M059J (cell line): ENCODE measurements around the gene C14orf93. TPM values are rescaled to one million over a fixed set of nuclear protein-coding genes. Genes with fewer than 3 reads are reported as not detected.

Experiments
- DNase-seq: peaks from one replicate; pipeline ENCODE4 v3.0.0-alpha.2; 2012; ENCODE audit warnings: low read depth
- total RNA-seq: library from RNA; depleted of rRNA; stranded (reverse); fragments of >200 nt; shearing (Covaris generic); gene quantifications from 2 replicates; pipeline ENCODE4 v1.2.3, GENCODE V29; 2014

C14orf93 gene
- total RNA-seq, 1 experiment from 2014 or later = 9.7 TPM

DNA sequence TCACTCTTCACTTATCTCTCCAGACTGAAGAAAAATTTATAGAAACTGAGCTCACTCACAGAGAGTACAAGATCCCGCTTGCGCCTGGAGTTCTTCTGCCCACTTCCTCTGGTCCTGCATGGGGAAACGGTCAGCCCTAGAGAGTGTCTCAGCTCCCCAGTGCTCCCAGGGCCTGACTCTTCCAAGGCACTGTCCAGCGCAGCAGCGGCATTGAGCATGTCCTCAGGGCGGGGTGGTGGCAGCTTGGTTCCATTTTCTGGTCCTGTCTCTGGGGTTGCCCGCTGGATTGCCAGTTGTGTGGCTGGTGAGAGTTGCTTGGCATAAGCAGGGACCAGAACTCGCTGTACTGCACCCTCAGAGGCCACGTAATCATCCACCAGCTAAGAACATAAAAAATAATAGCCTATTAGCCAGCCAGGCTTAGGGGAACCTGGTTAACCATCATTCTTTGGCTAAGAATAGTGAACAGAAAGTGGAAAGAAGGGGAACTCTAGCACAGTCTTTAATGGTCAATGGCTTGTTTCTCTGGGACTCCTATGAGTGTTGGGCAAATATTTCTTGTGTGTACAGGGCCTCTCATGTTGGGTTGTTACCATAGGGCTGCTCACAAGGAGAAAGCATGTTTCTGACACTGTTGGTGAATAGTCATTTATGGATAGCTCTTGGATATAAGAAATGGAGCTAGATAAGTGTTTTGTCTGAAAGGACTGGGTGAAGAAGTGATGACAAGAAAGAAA, 13.9 kb downstream of the C14orf93 start:
- no peak for DNase-seq

DNA sequence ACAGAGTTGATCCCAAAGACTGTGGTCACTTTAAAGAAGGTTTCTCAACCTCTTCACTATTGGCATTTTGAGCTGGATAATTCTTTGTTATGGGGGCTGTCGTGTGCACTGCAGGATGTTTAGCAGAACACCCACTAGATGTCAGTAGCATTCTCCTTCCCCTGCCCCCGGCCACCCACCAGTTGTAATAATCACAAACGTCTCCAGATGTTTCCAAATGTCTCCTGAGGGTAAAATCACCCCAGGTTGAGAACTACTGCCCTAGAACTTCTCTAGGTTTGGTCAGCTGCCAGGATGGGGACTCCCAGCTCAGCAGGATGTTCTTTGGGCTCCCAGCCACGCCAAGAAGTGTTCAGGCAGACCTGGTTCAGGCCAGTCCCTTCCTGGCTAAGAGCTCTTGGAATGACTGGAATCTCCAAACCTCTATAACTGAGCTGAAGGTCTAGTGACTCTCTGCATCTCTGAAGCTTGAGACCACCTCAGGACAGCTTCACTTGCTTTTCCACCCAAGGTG, 15.1 kb downstream of the C14orf93 start:
- DNase-seq = peak; percentile 70

DNA sequence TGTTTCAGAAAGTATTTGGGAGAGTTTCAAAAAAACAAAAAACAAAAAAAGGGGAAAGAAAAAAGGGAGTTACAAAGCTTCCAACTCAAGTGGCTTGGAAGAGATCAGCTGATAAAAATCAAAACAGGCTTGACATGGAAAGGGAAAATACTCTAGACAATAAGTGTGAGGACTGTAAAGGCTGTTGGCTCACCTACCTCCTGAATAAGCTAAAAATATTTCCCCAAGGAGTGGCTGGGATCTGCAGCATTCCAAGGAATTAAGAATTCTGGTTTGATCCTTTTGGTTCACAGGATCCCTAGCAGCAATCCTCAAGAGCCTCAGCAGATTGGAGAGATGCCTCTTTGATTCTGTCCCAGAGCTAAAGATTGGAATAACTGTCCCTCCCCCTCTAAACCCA, 16.4 kb downstream of the C14orf93 start:
- no peak for DNase-seq

DNA sequence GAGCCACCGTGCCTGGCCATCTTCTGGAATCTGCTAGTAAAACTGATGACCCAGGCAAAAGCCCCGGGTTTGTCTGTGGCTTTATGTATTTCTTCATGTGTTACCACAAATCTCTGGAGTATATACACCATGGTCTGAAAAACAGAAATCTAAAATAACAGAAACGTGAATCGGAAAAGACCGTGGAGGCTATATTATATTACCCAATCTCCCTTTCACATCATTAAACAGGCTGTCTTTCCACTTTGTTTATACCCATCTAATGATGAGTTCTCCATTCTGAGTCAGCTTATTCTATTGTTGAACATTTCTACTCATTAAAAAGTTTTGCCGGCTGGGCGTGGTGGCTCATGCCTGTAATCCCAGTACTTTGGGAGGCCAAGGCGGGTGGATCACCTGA, 18.1 kb downstream of the C14orf93 start:
- no peak for DNase-seq

DNA sequence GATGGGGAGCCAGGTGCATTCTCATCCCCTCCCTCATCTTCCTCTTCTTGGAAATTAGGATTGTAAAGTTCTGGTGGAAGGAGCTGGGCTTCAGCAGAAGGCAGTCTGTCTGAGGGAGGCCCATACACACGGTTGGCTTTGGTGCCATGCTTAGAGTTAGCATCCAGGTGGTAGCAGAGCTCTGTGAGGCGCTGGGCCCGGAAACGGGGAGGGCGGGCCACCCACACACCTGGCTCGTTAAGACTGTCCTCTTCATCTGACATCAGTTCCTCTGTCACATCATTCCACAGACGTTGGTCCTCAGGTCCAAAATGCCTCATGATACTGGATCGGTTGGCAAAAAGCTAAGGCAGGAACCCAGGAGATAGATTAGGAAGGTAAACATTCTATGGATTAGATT, 22.7 kb downstream of the C14orf93 start:
- DNase-seq = no peak

DNA sequence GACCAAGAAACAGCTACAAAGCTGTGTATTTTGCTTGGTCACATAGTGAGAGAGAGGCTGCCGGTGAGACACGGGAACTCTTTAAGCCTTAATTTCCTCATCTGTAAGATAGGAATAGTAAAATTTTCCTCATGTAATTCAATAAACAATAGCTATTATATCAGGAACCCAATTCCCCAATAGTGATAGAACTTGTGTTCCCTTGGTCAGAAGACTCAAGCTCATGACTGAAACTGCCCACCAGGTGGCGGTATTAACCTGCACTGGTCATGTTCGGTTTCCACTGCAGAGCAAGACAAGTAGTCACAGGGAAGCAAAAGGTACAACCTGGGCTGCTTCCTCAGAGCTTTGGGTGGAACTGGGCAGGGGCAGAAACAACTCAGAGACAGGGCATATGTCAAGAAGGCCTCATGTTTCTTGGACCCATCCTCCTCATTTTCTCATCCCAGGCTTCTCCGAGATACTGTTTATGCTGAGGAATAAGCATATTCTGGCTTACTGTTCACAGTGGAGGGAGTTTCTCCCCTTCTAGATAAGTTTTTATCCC, 23.4 kb downstream of the C14orf93 start:
- peak; percentile 79 for DNase-seq

DNA sequence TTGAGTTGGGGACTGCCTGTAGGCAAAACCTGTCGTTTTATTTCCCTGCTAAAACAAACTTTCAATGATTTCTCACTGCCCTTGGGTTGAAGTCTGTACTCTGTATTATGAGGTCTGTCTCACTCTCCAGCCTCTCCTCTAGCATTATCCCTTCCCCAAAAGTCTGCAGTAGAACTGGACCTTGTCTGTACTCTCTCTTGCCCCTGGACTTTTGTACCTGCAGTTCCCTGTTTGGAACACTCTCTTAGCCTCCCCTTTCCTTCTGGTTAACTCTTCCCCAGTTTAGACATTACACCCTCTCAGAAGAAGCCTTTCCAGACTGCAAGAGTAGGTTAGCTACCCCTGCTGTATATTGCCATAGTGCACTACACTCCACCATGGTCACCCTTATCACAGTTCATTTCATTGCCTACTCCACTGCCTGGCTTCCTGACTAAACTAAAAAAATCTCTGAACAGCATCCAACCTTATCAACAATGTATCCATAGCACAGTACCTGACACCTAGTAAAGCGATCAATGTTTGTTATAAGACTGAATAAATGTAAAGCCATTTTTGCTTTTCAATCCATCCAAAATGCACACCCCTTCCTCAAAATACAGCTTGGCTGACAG, 23.9 kb downstream of the C14orf93 start:
- DNase-seq = no peak

DNA sequence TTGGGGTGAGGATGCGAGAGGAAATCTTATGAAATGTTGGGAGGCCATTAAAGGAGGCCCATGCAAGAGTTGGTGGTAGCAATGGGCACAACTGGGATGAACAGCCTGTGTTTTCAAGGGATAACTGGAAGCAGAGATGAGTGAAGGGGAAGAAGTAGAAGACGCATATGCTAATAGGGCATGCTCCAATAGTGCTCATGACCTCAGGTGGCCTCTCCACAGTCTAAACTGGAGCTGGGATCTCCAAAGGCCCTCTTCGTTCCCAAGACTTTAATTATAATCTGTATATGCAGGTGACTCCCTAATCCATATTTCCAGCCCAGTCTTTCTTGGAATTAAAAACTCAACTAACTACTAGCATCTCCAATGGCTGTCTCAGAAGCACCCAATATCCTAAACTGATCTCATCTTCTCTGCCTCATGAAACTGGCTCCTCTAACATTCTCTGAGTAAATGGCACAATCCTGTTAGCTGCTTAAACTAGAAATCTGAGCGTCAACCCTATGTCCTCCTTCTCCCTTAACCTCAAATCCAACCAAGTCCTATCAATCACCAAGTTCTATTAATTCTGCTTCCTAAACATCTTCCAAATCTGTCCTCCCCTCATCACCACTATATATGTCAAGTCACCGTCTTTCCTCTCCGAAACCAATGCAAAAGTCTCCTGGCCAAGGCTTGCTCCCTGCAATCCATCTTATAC, 24.8 kb downstream of the C14orf93 start:
- DNase-seq = no peak

DNA sequence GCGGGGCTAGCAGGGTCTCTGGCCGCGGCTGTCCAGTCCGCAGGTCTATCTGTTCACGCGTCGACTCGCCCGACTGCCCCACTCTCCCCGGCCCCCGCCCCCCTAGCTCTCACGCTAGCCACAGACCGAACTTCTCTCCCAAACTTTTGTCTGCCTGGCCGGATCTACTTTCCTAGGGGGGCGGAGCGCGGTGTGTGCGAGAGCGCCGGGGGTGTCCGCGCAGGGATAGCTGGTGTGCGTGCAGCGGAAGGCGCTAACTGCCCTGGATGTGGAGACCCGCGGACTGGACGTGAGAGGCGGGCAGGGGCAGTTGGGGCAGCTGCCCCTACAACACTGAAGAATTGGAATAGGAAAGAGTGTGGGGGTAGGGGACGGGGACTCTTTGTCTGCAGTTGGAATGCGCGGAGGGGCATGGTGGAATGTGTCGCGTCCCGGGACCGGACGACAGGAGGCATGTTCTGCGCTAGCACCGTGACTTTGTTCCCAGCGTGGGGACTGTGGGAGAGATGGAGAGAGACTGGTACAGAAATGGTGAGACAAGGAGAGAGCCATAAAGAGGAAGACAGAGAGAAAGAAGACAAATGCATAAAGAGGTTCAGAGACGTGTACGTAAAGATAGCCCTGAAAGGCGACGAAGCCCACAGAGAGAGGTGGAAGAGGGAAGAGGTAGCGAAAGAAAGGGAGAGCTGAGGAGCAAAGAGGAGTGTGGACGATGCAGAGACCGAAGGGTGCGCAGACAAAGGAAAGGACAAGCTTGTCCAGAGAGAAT, 27.3 kb downstream of the C14orf93 start, which contains the start of gene AJUBA:
AJUBA (minus strand) TSS at position 75 of the 769 bp plus-strand sequence. CDS start 285 bp downstream, outside the sequence.
- peak; percentile 92 for DNase-seq

DNA sequence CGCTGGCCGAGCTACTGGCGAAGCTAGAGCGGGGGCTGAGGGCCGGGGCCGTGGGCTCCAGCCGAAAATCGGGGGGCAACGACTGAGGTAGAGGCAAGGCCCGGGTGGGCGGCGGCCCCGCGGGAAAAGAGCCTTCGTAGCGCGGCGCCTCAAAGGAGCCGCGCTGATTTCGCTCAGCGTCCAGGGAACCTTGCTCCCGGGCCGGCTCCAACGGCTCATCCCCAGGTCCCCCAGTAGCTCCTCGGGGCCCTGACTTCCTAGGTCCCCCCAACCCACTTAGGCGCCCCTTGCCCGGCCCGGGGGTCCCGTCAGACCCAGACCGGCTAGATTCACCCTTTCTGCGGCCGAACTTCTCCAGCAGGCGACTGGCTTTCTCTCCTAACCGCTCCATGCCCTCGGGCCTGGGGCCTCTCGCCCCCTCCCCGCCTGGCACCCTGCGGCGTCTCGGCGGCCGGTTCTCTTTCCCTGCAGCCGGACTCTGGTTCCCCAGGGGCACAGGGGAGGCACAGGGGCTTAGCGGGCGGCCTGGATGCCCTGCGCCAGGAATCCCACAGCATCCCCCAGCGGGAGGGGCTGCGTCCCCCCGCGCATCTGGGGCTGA, 28.0 kb downstream of the C14orf93 start:
- no peak for DNase-seq

DNA sequence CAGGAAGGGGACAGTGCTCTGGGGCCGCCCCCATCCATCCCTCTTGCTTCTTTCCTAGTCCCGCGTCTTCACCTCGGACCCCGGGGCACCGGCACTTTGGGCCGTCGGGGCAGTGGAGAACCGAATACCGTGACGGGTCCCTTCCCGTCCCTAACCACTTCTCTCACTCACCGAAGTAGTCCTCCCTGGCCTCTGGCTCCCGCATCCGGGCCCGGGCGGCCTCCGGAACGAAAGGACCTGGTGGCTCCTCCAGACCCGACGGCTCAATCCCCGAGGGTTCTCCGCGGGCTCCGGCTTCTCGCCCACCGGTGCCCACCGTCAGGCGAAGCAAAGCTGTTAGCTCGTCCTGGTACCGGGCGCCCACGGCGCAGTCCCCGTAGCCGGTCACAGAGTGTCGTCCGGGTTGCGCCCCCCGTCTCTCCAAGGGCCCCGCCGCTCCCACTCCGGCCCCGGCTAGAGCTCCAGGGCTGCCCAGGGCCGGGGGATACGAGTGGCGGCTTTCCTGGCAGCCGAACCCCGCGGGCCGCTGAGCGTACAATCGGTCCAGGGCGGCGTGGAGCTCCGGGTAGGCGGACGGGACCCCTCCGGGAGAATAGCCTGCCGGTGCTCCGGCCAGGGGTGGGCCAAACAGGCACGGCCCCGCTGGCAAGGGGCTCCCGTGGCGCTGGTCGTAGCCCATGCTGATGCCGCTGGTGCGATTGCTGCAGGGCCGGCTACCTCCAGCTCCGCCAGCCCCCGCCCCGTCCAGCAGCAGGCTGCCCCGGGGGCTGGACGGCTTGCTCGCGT, 28.7 kb downstream of the C14orf93 start:
- peak; percentile 38 for DNase-seq

DNA sequence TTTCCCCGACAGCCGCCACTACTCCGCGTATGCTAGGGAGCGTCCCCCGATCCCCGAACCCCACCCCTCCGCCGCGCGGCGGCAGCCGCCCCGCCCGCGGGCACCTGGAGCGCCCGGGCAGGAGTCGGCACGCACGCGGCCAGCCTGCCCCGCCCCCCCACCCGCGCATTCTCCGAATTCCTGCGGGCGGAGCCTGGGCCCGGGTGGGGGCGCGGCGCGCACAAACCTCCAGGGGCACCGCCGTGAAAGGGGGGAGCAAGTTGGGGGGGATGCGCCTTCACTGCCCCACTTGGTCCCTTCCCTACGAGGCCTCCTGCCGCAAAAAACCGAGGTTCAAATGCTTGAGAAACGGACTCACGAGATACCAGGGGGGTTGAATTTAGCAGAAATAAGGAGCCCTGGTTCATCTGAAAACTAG, 29.3 kb downstream of the C14orf93 start:
- peak; percentile 64 for DNase-seq

DNA sequence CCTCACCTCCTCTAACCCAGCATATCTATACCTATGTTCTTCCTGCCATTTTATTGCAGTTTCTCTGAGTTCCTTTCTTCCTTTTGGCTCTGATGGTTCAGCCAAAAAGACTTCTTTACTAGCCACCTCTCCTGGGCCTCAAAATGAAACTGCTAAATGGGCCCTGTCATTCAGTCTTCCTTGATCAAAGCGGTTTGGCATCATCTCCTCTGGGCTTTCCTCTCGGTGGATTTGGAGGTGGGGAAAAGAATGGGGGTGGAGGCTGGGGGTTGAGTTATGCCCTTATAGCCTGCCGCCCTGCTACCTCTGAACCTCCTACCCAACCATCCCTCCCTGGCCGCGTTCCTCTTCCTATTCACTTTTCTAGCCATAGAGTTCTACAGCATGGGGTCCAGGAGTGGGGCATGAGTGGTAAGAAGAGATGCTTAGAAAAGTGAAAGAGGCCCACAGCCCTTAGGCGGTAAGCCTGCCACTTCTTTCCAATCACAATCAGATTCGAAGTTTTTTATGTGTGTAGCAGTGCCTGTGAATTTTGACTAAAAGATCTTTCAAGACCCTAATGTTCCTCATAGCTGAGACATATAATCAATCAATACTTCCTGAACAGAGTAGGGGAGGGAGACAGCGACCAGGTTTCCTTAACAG, 30.1 kb downstream of the C14orf93 start:
- peak; percentile 60 for DNase-seq

DNA sequence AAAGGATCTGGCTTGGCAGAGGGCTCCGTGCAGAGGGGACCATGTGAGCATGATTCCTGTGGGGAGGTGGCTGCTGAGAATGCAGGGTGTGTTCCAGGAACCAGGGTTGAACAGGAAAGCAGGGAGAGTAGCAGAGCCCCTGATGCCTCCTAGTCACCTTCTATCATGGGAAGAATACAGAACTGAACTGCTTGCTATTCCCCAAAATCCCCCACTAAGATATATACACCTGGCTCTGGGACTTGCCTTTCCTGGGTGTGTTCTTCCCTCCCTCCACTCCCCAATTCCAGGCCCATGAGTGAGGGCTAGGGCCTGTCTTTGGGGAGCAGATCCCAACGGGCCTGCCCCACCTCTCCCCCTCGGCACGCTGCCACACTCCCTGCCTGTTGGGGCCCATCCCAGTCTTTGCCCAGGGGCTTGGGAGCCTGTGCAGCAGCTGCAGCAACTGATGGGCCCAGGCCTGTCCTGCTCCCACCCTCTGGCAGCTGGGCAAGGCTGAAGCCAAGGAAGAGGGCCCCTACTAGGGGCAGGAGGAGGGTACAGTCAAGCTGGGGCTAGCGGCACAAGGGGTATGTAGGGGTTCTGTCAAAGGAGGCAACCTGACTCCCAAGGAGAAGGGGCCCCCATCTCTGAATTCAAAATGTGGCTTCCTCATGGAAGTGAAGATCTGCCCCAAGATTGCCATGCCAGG, 30.8 kb downstream of the C14orf93 start:
- DNase-seq = peak; percentile 34

DNA sequence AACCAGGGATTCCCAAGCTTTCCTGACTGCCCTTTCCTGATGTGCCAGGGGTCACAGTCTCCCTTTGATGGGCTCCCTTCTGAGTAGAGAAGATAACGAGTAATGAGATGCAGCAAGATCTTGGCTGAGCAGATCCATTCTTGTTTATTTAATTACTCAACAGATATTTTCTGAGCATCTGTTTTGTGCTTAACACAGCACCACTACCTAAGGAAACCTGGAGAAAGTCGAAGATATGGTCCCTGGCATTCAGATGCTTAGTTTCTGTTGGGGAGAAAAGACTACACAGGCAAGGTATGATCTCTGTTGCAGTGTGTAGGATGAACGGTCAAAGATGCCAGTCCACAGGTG, 31.5 kb downstream of the C14orf93 start:
- no peak for DNase-seq

DNA sequence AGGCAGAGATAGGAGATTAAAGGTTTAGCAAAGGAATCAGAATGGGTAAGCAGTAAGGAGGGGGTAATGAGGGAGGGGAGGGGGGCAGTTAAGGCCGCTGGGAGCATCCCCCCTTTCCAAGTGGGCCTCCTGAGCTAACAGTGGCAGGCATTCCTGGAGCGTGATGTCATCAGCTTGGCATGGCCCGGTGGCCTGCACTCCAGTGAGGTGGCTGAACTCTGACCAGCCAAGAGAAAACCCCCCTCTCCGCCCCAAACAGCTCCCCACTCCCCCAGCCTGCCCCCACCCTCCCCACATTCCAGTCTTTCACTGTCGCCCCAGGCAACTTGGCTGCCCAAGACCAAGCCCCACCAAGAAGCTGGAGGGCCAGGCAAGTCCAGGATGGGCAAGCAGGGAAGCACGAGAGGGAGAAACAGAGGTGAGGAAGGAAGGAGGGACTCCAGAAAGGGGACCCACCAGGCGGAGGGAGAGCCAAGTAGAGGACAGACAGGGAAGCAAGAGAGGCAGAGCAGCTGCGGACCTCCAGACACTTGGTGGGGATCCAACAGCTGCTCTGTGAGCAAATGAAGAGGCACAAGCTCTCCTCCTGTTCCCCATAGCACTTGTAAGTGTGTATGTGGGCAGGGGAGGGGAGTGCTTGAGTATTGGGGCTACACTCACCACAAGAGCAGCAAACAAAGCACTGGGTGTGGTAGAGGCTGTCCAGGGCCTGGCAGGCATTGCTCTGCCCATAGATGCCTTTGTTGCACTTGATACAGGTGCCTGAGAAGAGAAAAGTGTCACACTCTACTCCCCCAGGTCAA, 32.1 kb downstream of the C14orf93 start:
- DNase-seq = peak; percentile 93

DNA sequence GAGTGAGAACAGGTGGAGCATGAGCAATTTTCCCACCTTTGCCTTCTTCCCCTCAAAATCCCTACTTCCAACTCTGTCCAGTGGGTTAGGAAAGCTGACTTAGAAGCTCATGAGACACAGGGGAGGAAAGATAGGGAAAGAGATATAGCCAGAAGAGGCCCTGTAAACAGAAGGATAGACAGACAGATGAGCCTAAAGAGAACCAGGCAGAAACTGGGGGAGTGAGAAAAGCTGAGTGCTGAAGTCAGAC, 32.6 kb downstream of the C14orf93 start:
- DNase-seq = no peak

DNA sequence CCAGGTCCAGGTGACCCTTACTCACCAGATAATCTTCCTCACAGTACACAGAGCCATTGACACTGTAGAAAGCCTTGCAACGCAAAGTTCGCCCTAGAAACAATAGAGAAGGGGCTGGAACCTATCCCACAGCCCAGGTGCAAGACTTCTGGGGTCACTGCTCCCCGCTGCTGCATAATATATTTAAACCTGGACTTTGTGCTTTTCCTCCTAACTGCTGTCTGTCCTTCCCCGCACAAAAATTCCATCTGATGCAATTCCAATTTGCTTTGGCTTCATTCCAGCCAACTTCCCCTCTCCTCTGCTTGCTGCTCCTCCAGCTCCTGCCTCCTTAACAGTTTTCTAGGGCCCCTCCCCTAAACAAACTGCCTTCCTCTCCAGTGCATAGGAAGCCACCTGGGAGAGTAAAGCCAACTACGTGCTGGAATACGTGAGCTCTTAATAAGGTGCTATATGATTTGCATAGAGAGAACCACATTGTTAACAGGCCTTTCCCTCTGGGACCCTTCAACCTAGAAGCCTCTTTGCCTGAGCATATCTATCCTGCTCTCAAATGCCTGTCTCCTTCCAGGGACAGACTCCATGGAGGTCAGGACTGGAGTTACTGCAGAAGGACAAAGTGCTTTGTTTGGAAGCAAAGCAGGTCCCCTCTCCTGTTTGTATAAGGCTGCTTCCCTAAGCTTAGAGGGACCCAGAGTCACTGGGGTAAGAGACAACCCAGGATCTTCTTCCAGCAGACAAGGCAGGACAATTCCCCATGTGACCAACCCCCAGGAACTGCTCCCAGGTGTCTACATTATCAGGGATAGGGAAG, 33.1 kb downstream of the C14orf93 start:
- peak; percentile 47 for DNase-seq
